HL-60/S4 treated with phorbol 12-myristate 13-acetate at 8.2 ng/mL for 4 days and 3 days (cell line): ENCODE results near the gene P4HA2.
"Not testable (repeated sequence)": the region's sequence is repeated elsewhere in the genome, so short reads cannot be mapped to it uniquely, and the experiment has no call there.

ENCODE experiments used
- in situ Hi-C: fragments of 300-500 bp; cut with MboI; formaldehyde crosslinking; loops from 2 replicates; pipeline ENCODE4 v1.15.0; 2022; ENCODE audit warnings: low sequenced_read_pairs

The P4HA2 gene

GRCh38 chr5:132162945-132163344 lies 64.7 kb downstream of the P4HA2 start:
- in situ Hi-C loops: no loop called here

DNA sequence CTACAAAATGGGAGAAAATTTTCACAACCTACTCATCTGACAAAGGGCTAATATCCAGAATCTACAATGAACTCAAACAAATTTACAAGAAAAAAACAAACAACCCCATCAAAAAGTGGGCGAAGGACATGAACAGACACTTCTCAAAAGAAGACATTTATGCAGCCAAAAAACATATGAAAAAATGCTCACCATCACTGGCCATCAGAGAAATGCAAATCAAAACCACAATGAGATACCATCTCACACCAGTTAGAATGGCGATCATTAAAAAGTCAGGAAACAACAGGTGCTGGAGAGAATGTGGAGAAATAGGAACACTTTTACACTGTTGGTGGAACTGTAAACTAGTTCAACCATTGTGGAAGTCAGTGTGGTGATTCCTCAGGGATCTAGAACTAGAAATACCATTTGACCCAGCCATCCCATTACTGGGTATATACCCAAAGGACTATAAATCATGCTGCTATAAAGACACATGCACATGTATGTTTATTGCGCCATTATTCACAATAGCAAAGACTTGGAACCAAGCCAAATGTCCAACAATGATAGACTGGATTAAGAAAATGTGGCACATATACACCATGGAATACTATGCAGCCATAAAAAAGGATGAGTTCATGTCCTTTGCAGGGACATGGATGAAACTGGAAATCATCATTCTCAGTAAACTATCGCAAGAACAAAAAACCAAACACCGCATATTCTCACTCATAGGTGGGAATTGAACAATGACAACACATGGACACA lies 65.9 kb downstream of the P4HA2 start:
- in situ Hi-C loops: not testable (repeated sequence)

DNA sequence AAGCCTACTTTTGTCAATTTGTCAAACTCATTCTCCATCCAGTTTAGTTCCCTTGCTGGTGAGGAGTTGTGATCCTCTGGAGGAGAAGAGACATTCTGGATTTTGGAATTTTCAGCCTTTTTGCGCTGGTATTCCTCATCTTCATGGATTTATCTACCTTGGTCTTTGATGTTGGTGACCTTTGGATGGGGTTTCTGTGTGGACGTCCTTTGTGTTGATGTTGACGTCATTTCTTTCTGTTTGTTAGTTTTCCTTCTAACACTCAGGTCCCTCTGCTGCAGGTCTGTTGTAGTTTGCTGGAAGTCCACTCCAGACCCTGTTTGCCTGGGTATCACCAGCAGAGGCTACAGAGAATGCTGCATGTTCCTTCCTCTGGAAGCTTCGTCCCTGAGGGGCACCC lies 71.2 kb downstream of the P4HA2 start:
- in situ Hi-C loops: no loop called here

DNA sequence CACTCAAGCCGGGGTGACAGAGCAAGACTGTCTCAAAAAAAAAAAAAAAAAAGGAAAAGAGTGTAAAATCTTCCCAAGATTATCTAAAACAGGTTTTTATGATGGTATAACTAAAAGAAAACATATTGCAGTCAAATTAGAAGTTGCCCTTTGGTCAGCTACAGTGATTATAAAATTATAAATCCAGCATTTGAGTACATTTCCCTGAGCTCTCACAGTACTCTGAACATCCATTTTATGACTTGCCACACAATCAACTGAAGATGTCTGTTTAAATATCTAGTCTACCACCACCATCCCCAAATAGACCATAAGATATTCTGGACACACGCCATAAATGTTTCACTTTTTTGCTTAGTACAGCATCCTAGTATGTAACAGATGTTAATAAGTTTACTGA lies 77.1 kb downstream of the P4HA2 start:
- in situ Hi-C loops: no loop called here

DNA sequence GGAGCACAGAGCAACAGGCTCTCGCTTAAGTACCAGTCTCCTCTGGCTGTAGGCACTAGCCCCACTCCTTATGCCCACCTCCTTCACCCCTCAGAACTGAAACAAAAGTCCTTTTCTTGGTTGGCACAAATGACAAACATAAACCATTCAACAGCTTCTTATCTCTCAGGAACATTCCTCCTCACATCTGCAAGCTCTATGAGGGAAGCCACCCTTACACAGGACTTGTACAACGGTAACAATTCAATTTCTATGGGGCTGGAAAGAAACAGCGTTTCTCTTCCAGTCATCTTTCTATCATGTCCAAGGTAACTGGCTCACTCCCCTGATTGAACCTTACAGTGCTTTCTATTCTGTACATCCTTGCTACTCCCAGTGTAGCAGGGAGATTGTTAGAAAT lies 80.0 kb downstream of the P4HA2 start:
- in situ Hi-C loops: no loop called here

- in situ Hi-C loops: not testable (repeated sequence)
Measured at GRCh38 chr5:132145326-132145725, 82.3 kb downstream of the P4HA2 start.

GRCh38 chr5:132143148-132143547 lies 84.5 kb downstream of the P4HA2 start:
- in situ Hi-C loops: no loop called here

DNA sequence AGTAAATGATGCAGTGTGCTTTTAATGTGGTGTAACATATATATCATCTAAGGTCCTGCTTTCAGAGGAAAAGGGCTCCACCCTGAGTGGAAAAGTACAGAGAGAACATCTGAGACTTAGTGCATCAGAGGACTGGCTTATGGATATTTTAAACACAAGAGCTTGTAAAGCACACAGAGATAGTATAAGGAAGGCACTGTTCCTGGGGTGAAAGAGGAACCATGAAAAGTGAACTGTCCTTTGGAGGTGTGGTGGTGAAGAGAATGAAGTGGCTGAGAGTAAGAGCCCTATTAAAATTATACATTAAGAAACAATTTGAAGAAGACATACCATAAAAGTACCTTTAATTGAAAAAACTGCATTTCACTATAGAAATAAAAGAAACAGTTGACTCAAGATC lies 85.2 kb downstream of the P4HA2 start:
- in situ Hi-C loops: no loop called here
